Heart left ventricle (tissue), 16 donors: ENCODE measurements around the gene TATDN2. TPM values are rescaled to one million over a fixed set of nuclear protein-coding genes. Genes with fewer than 3 reads are reported as not detected.

ENCODE experiments used
- ATAC-seq, 4 donors: fragments of 200-7000 bp; cut with Tn5 transposase; one replicate each; pipeline ENCODE4 v1.9.1; 2020 to 2022; ENCODE audit warnings: moderate library complexity in 4 of 4, mild to moderate bottlenecking in 3 of 4, moderate number of reproducible peaks in 1 of 4
- DNase-seq, 5 donors: peaks; one replicate each; pipeline ENCODE4 v3.0.0-alpha.2; 2020
- H3K27ac ChIP-seq, 12 donors: fragments of 200-600 bp; sonication (generic) in 4 of 12; one replicate each; pipeline versions ENCODE4 v1.5.0 to v1.8.0; 2016 to 2022; ENCODE audit warnings: mild to moderate bottlenecking in 2 of 12
- H3K27me3 ChIP-seq, 9 donors: fragments of 200-600 bp; sonication (generic) in 2 of 9; one replicate each; pipeline versions ENCODE4 v1.5.1 to v1.8.0; 2016 to 2022; ENCODE audit warnings: mild to moderate bottlenecking in 3 of 9
- H3K36me3 ChIP-seq, 9 donors: fragments of 200-600 bp; sonication (generic) in 2 of 9; one replicate each; pipeline versions ENCODE4 v1.5.0 to v1.8.0; 2018 to 2022; ENCODE audit warnings: mild to moderate bottlenecking in 2 of 9
- H3K4me1 ChIP-seq, 12 donors: fragments of 200-600 bp; sonication (generic) in 4 of 12; one replicate each; pipeline versions ENCODE4 v1.5.0 to v1.8.0; 2016 to 2022; ENCODE audit warnings: mild to moderate bottlenecking in 3 of 12
- H3K4me3 ChIP-seq, 12 donors: fragments of 200-600 bp; sonication (generic) in 4 of 12; one replicate each; pipeline versions ENCODE4 v1.5.0 to v1.8.0; 2017 to 2022; ENCODE audit warnings: mild to moderate bottlenecking in 9 of 12, moderate library complexity in 4 of 12
- H3K9me3 ChIP-seq, 12 donors: fragments of 200-600 bp; sonication (generic) in 4 of 12; one replicate each; pipeline versions ENCODE4 v1.5.0 to v1.8.0; 2016 to 2022; ENCODE audit warnings: mild to moderate bottlenecking in 1 of 12
- POLR2A ChIP-seq, 2 donors: fragments of 450-650 bp; IDR thresholded peaks; one replicate each; pipeline ENCODE4 v1.6.1; 2017; ENCODE audit warnings: antibody characterized with exemption in 2 of 2, mild to moderate bottlenecking in 2 of 2, moderate library complexity in 2 of 2
- WGBS, 4 donors: extraction: QIAGEN DNeasy Blood & Tissue Kit in 2 of 4; methylation state at CpG; one replicate each; pipeline versions ENCODE4 v1.1.5 to v1.1.7; 2013 to 2018; 5-methylcytosine and 5-hydroxymethylcytosine counted together
- intact Hi-C, 10 donors: fragments of 100-400 bp; cut with DNase I; formaldehyde crosslinking; loops; one replicate each; pipeline versions ENCODE4 v1.11.1 to v1.14.2; 2022
- polyA plus RNA-seq, 2 donors: library from polyadenylated mRNA; stranded (reverse); fragments of 200-250 nt; gene quantifications; one replicate each; pipeline ENCODE4 v1.2.3, GENCODE V29; 2013
- total RNA-seq, 9 donors: library from RNA; depleted of rRNA in 2 of 9; stranded (reverse); fragments of >200 nt in 2 of 9; fragmentation: NEBNext Ultra II Directional in 3 of 9; extraction: Animal tissue kit (Norgen Biotek cat#: 25700) in 3 of 9; gene quantifications; one replicate each; pipeline versions ENCODE4 v1.1.0 to v1.2.4, GENCODE V29; 2016 to 2023
- TF ChIP-seq, protein P1 (sequence below), 12 donors: fragments of 200-600 bp; sonication (generic) in 4 of 12; IDR thresholded peaks; one replicate each; pipeline versions ENCODE4 v1.5.0 to v1.8.0; 2018 to 2022; ENCODE audit warnings: antibody characterized with exemption in 12 of 12, mild to moderate bottlenecking in 5 of 12
- donor health status: ischemic (EF 13 %, LVEDD 7.1; RV severe dilation, severe dysfunction).
- donor health status: healthy with polysubstance abuse.
- donor health status: DM: no; HTN: yes; CAD: no.
- donor health status: DM: no; HTN: no; CAD: no.
- donor health status: ischemic (EF 25% LVEDD 6.9; RV normal size, moderate dysfunction).
- donor health status: ischemic (EF 25% LVEDD 5.7; RV mildly dilated, moderate dysfunction).
- donor health status: healthy.
- donor health status: DM: yes; HTN: yes; CAD: no.
- donor health status: ischemic (EF 35%, LVEDD 5.7; RV mildly dilated, moderate dysfunction).
- donor health status: nonischemic (EF 11% LVEDD 7.7; RV severe dilation, severe dysfunction).
- donor health status: DM: yes; HTN: yes; CAD: no.
- donor health status: PGD.
- donor health status: ischemic (EF 29% LVEDD 5.4; RV normal size, mild dysfunction).
- donor health status: nonischemic (EF 23%, LVEDD 6.1; RV moderate dilation, normal function).

TATDN2 gene
- total and polyA plus RNA-seq, 11 donors, result 8.6 to 31.6 (median 16.8) TPM

DNA sequence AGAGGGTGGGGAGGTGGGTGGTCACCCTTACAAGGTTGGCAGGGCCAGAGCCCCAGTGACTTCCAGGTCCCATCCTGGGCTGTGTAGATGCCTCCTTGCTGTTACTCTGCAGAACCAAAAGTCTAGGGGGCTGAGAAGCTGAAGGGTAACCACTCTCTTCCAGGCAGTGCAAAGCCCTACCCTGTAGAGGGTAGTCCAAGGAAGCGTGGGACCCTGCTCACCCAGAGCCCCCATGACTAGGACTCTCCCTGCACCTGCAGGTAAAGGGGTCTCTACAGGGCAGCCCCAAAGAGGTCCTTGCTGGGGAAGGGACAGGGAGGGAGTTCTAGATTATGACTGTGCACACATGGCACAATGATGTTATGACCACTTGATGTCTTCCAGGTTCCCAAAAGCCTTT, 30.2 kb downstream of the TATDN2 start:
- intact Hi-C loops, result no loop called here
- peak in 1 of 4 donors; percentile 17 for ATAC-seq
- TF ChIP-seq, protein P1, sequence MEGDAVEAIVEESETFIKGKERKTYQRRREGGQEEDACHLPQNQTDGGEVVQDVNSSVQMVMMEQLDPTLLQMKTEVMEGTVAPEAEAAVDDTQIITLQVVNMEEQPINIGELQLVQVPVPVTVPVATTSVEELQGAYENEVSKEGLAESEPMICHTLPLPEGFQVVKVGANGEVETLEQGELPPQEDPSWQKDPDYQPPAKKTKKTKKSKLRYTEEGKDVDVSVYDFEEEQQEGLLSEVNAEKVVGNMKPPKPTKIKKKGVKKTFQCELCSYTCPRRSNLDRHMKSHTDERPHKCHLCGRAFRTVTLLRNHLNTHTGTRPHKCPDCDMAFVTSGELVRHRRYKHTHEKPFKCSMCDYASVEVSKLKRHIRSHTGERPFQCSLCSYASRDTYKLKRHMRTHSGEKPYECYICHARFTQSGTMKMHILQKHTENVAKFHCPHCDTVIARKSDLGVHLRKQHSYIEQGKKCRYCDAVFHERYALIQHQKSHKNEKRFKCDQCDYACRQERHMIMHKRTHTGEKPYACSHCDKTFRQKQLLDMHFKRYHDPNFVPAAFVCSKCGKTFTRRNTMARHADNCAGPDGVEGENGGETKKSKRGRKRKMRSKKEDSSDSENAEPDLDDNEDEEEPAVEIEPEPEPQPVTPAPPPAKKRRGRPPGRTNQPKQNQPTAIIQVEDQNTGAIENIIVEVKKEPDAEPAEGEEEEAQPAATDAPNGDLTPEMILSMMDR (IDR thresholded peaks at IDR 0.05), result no peak

GRCh38 chr3:10279384-10280176, 31.3 kb downstream of the TATDN2 start:
- intact Hi-C loops, result no loop called here
- Histone ChIP-seq H3K4me1 (peaks cover 0 to 15% (median 2%) of the 10 kb centered on the region in 12 donors), H3K9me3 (no peaks in the 10 kb centered on the region), H3K27me3 (no peaks in the 10 kb centered on the region), H3K27ac (no peak overlapping the region), H3K4me3 (no peak overlapping the region), H3K36me3 (peaks cover 0 to 84% (median 66%) of the 10 kb centered on the region in 9 donors)
- no peak for TF ChIP-seq POLR2A (IDR thresholded peaks at IDR 0.05)
- ATAC-seq (no peak), DNase-seq (no peak)
- WGBS, 4 donors, result 88 to 92% (median 91%) methylated on average over 13 of the region's 13 CpGs

More for the DNA sequence above, 30.2 kb downstream of the TATDN2 start:
- peaks cover 0 to 87% (median 66%) of the 10 kb centered on the region in 9 donors for H3K36me3 ChIP-seq
- WGBS, 4 donors, result 97 to 100% (median 100%) methylated on average over 1 of the region's 1 CpG
- no peaks in the 10 kb centered on the region for H3K9me3 ChIP-seq
- DNase-seq, result no peak
- H3K4me1 ChIP-seq, result peaks cover 0 to 20% (median 10%) of the 10 kb centered on the region in 12 donors
- no peaks in the 10 kb centered on the region for H3K27me3 ChIP-seq
- H3K4me3 ChIP-seq, result no peak overlapping the region
- no peak overlapping the region for H3K27ac ChIP-seq

DNA sequence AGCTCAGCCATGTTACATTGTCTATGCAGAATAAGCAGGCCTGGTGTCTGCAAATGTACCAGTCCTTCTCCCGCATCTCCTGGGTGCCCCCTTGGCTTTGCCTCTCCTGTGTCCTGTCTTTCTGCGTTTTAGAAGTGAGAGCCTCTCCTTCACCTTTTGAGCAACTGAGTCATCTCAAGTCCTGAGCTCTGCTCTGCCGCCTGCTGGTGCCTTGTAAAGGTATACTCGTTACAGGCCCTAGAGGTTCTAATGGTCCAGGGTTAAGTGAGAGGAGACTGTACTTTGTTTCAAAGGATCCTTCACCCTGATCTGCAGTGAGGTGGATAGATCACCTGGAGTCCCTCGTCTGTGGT, 31.9 kb downstream of the TATDN2 start:
- no peaks in the 10 kb centered on the region for H3K27me3 ChIP-seq
- no peaks in the 10 kb centered on the region for H3K9me3 ChIP-seq
- no peak for ATAC-seq
- TF ChIP-seq, protein P1 (IDR thresholded peaks at IDR 0.05), result no peak
- no peak for TF ChIP-seq POLR2A (IDR thresholded peaks at IDR 0.05)
- no peak for DNase-seq
- no peak overlapping the region for H3K27ac ChIP-seq
- H3K4me1 ChIP-seq, result peaks cover 0 to 20% (median 2%) of the 10 kb centered on the region in 12 donors
- peaks cover 0 to 84% (median 63%) of the 10 kb centered on the region in 9 donors for H3K36me3 ChIP-seq
- intact Hi-C loops, result no loop called here
- H3K4me3 ChIP-seq, result no peak overlapping the region
- WGBS, 4 donors, result 71 to 87% (median 85%) methylated on average over 5 of the region's 5 CpGs

DNA sequence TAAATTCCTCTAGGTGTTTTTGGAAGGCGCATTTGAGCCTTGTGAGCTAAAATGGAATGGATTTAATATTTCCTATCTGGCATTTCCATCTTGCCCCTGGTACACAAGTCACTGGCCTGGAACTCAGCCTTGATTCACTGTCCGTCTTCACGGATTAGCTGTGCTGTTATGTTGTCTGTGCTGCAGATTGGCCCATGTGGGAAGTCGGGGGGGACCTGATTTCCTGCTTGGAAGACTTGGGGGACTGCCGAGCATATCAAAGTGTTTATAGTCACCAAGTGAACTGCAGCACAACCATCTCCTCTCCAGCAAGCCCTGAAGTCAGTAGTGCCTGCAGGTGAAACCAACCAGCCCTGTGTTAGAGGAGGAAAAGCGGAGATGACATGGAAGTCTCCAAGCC, 32.3 kb downstream of the TATDN2 start:
- DNase-seq (no peak), ATAC-seq (no peak)
- Histone ChIP-seq H3K4me3 (no peak overlapping the region), H3K4me1 (peaks cover 0 to 23% (median 2%) of the 10 kb centered on the region in 12 donors), H3K36me3 (peaks cover 0 to 89% (median 59%) of the 10 kb centered on the region in 9 donors), H3K27ac (no peak overlapping the region), H3K9me3 (no peaks in the 10 kb centered on the region), H3K27me3 (no peaks in the 10 kb centered on the region)
- intact Hi-C loops, result no loop called here
- WGBS, 4 donors, result 81 to 92% (median 88%) methylated on average over 6 of the region's 6 CpGs
- no peak for TF ChIP-seq POLR2A (IDR thresholded peaks at IDR 0.05)
- TF ChIP-seq, protein P1 (IDR thresholded peaks at IDR 0.05), result no peak
